ENCODE measurements around the gene CRHR1.

Gene CRHR1

GRCh38 chr17:45792437-45792836 is 8.3 kb downstream of the CRHR1 start:
- ChIA-PET POLR2A (no interaction called here), CTCF (interaction anchor here (0.6 to 3.9 kb wide), 4 partner anchors 10 to 478 kb away, joined by 3 to 31 read pairs (median 4); partner anchors contain the start of gene CRHR1)
- H3K36me3 ChIP-seq (ENCODE audit: control insufficient read depth in 2 of 2, insufficient read depth in 1 of 2, low read length in 2 of 2), result no peaks in the 10 kb centered on the region
- H3K4me3 ChIP-seq (ENCODE audit: low read depth, low read length), result no peak overlapping the region
- no peak overlapping the region for H3K27ac ChIP-seq (ENCODE audit: extremely low read depth, low read depth, low read length)
- peaks cover 3% of the 10 kb centered on the region; the same call in 1 of the 2 replicates for H3K4me1 ChIP-seq (ENCODE audit: control insufficient read depth, insufficient read depth, low read length)
- TF ChIP-seq ZNF138 (tag by site-specific recombination; IDR thresholded peaks at IDR 0.05; ENCODE audit: borderline replicate concordance), result no peak
- TF ChIP-seq REPIN1 (tag by site-specific recombination; IDR thresholded peaks at IDR 0.05; ENCODE audit: low read depth), result no peak
- TF ChIP-seq ZBTB1 (tag by site-specific recombination; IDR thresholded peaks at IDR 0.05), result no peak
- no peak for TF ChIP-seq ZNF48 (tag by site-specific recombination; IDR thresholded peaks at IDR 0.05)
- no peak for TF ChIP-seq ZNF585B (tag by site-specific recombination; IDR thresholded peaks at IDR 0.05)
- TF ChIP-seq ZNF394 (tag by site-specific recombination; IDR thresholded peaks at IDR 0.05; ENCODE audit: borderline replicate concordance), result no peak
- no peak for TF ChIP-seq MYNN (tag by site-specific recombination; IDR thresholded peaks at IDR 0.05; ENCODE audit: borderline replicate concordance)
- TF ChIP-seq ZNF701 (tag by site-specific recombination; IDR thresholded peaks at IDR 0.05), result no peak
- TF ChIP-seq, protein P1, sequence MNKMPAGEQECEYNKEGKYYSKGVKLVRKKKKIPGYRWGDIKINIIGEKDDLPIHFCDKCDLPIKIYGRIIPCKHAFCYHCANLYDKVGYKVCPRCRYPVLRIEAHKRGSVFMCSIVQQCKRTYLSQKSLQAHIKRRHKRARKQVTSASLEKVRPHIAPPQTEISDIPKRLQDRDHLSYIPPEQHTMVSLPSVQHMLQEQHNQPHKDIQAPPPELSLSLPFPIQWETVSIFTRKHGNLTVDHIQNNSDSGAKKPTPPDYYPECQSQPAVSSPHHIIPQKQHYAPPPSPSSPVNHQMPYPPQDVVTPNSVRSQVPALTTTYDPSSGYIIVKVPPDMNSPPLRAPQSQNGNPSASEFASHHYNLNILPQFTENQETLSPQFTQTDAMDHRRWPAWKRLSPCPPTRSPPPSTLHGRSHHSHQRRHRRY (tag by site-specific recombination; IDR thresholded peaks at IDR 0.05), result no peak
- no peak for TF ChIP-seq ZNF670 (tag by site-specific recombination; IDR thresholded peaks at IDR 0.05; ENCODE audit: low read depth)
- no peak for TF ChIP-seq ZSCAN30 (tag by site-specific recombination; IDR thresholded peaks at IDR 0.05)
- no peak for TF ChIP-seq ATF2 (tag by site-specific recombination; IDR thresholded peaks at IDR 0.05; ENCODE audit: low read depth)
- TF ChIP-seq MZF1 (tag by site-specific recombination; IDR thresholded peaks at IDR 0.05; ENCODE audit: borderline replicate concordance), result no peak
- H3K9me3 ChIP-seq (ENCODE audit: control insufficient read depth, insufficient read depth, low read depth, low read length), result no peaks in the 10 kb centered on the region

DNA sequence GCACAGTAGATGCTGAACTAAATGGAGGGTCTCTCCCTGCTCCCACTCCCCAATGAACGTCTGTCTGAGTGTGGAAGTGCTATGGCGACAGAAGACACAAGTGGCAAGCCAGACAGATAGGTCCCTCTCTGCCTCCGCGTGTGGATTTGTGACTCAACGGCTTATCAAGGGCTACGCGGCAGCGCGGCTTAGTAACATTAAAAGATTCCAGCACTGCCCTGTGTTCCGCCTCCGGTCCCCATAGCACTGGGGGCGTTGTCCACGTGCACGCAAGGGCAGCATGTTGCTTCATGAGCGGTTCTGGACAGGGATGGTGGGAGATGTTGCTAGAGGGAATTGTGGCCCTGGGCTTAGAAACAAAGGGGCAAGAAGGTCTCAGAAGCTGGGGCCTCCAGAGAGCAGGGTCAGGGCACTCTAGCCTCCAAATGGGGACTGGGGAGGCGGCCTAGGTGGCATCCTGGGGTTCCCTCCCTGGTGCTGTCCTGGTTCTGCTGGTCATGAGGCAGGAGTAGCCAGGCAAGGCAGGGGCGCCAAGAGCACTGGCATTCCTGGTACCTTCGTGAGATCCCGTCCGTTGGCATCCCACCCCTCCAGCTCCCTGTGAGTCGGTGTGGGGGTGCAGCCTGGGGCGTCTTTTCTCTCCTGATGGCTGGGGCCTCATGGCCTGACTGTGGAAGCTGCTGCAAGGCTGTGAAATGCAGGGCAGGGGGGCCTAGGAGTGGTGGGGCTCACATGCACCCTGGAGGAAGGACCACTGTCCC is 9.1 kb downstream of the CRHR1 start:
- Histone ChIP-seq H3K27ac (ENCODE audit: extremely low read depth, low read depth, low read length) (no peak overlapping the region), H3K36me3 (ENCODE audit: control insufficient read depth in 2 of 2, insufficient read depth in 1 of 2, low read length in 2 of 2) (no peaks in the 10 kb centered on the region), H3K9me3 (ENCODE audit: control insufficient read depth, insufficient read depth, low read depth, low read length) (no peaks in the 10 kb centered on the region), H3K4me3 (ENCODE audit: low read depth, low read length) (no peak overlapping the region), H3K4me1 (ENCODE audit: control insufficient read depth, insufficient read depth, low read length) (peaks cover 3% of the 10 kb centered on the region; the same call in 1 of the 2 replicates)
- ChIA-PET CTCF (interaction anchor here (0.6 to 3.9 kb wide), 3 partner anchors 10 to 479 kb away, joined by 3 to 31 read pairs (median 5); partner anchors contain the start of gene CRHR1), POLR2A (no interaction called here)
- TF ChIP-seq GFI1B (tag by site-specific recombination; IDR thresholded peaks at IDR 0.05) (no peak), ZNF174 (tag by site-specific recombination; IDR thresholded peaks at IDR 0.05) (no peak), ZBTB20 (tag by site-specific recombination; IDR thresholded peaks at IDR 0.05) (no peak), BCL11B (tag by site-specific recombination; IDR thresholded peaks at IDR 0.05; ENCODE audit: low read depth) (no peak), EGR2 (tag by site-specific recombination; IDR thresholded peaks at IDR 0.05; ENCODE audit: low read depth) (peak; percentile 49), MYNN (tag by site-specific recombination; IDR thresholded peaks at IDR 0.05; ENCODE audit: borderline replicate concordance) (no peak), ZFHX2 (tag by site-specific recombination; conservative IDR thresholded peaks at IDR 0.05) (peak; percentile 54), ZNF600 (tag by site-specific recombination; IDR thresholded peaks at IDR 0.05) (0 out of 2 replicates have a peak, but pooled peaks have one; percentile 28)
- TF ChIP-seq, protein P2, sequence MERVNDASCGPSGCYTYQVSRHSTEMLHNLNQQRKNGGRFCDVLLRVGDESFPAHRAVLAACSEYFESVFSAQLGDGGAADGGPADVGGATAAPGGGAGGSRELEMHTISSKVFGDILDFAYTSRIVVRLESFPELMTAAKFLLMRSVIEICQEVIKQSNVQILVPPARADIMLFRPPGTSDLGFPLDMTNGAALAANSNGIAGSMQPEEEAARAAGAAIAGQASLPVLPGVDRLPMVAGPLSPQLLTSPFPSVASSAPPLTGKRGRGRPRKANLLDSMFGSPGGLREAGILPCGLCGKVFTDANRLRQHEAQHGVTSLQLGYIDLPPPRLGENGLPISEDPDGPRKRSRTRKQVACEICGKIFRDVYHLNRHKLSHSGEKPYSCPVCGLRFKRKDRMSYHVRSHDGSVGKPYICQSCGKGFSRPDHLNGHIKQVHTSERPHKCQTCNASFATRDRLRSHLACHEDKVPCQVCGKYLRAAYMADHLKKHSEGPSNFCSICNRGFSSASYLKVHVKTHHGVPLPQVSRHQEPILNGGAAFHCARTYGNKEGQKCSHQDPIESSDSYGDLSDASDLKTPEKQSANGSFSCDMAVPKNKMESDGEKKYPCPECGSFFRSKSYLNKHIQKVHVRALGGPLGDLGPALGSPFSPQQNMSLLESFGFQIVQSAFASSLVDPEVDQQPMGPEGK (tag by site-specific recombination; IDR thresholded peaks at IDR 0.05), result no peak
- TF ChIP-seq, protein P3, sequence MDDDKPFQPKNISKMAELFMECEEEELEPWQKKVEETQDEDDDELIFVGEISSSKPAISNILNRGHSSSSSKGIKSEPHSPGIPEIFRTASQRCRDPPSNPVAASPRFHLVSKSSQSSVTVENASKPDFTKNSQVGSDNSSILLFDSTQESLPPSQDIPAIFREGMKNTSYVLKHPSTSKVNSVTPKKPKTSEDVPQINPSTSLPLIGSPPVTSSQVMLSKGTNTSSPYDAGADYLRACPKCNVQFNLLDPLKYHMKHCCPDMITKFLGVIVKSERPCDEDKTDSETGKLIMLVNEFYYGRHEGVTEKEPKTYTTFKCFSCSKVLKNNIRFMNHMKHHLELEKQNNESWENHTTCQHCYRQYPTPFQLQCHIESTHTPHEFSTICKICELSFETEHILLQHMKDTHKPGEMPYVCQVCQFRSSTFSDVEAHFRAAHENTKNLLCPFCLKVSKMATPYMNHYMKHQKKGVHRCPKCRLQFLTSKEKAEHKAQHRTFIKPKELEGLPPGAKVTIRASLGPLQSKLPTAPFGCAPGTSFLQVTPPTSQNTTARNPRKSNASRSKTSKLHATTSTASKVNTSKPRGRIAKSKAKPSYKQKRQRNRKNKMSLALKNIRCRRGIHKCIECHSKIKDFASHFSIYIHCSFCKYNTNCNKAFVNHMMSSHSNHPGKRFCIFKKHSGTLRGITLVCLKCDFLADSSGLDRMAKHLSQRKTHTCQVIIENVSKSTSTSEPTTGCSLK (tag by site-specific recombination; IDR thresholded peaks at IDR 0.05), result no peak
